DOHH2 (cell line): Measurements from ENCODE around the gene TSKU.

Experiments used
- CTCF ChIP-seq: fragments of 200-600 bp; sonication (generic); IDR thresholded peaks from one replicate; pipeline ENCODE4 v1.5.1; 2014; ENCODE audit warnings: antibody characterized with exemption, mild to moderate bottlenecking, low read depth, low read length; ENCODE audit not compliant: poor library complexity, severe bottlenecking
- EZH2phosphoT487 ChIP-seq: fragments of 200-600 bp; sonication (generic); IDR thresholded peaks from 2 replicates; pipeline ENCODE4 v1.6.1; 2017; ENCODE audit warnings: borderline replicate concordance, mild to moderate bottlenecking, antibody characterized with exemption, low read length, moderate library complexity, mixed read lengths

GRCh38 chr11:76745044-76745376 lies 38.1 kb upstream of the TSKU start:
- TF ChIP-seq CTCF, result no peak
- TF ChIP-seq EZH2phosphoT487, result no peak
